Measurements from ENCODE around the gene TENM4.
"Not testable (repeated sequence)": the region's sequence is repeated elsewhere in the genome, so short reads cannot be mapped to it uniquely, and the experiment has no call there.

TENM4 gene

DNA sequence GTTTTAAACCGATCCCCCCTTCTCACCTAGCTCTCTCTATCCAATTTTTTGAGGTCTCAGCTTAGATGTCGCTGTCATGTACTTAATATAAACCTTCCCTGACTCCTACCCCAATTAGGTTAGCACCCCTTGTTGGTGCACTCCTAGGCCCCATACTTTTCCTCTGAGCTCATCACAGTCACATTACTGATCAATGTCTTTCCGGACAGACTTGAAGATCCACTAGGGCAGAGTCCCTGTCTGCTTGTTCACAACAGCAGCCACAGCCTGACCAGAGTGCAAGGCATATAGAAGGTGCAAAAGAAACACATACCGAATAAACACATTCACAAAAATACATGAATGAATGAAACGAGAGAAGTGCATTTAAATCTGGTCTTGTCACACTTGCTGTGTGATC is 605.2 kb downstream of the TENM4 start:
- no peak overlapping the region for H2AFZ ChIP-seq (ENCODE audit: low read length, unreplicated experiment)
- H3K79me2 ChIP-seq (ENCODE audit: control insufficient read depth, insufficient read depth, low read length, unreplicated experiment): no peaks in the 10 kb centered on the region
- no peak overlapping the region for H3K27ac ChIP-seq (ENCODE audit: low read depth, low read length)
- no peaks in the 10 kb centered on the region for H3K36me3 ChIP-seq (ENCODE audit: insufficient read depth, low read length)
- no peaks in the 10 kb centered on the region for H3K27me3 ChIP-seq (ENCODE audit: insufficient read depth, low read length)
- H3K4me3 ChIP-seq (ENCODE audit: low read depth, low read length): no peak overlapping the region
- no peaks in the 10 kb centered on the region for H3K4me1 ChIP-seq (ENCODE audit: control insufficient read depth, insufficient read depth, low read length, unreplicated experiment)

DNA sequence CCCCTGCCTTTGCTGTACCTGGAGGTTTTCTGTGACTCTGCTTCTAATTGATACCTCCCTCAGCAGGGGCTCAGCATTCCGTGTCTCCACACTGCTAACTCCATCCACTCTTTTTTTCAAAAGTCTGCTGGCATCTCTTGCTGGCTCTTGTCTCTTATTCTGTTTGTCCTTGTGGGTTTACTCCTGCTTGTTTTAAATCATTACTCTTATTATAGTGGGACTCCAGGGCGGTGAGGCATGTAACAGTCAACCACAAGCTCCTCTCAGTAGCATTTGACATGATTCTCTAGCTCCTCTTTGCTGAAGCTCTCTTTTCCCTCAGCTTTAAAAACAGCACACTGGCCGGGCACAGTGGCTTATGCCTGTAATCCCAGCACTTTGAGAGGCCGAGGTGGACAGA is 605.9 kb downstream of the TENM4 start:
- H3K4me3 ChIP-seq (ENCODE audit: low read depth, low read length): no peak overlapping the region
- H3K27ac ChIP-seq (ENCODE audit: low read depth, low read length): no peak overlapping the region
- no peaks in the 10 kb centered on the region for H3K4me1 ChIP-seq (ENCODE audit: control insufficient read depth, insufficient read depth, low read length, unreplicated experiment)
- no peaks in the 10 kb centered on the region for H3K36me3 ChIP-seq (ENCODE audit: insufficient read depth, low read length)
- H3K79me2 ChIP-seq (ENCODE audit: control insufficient read depth, insufficient read depth, low read length, unreplicated experiment): no peaks in the 10 kb centered on the region
- no peak overlapping the region for H2AFZ ChIP-seq (ENCODE audit: low read length, unreplicated experiment)
- H3K27me3 ChIP-seq (ENCODE audit: insufficient read depth, low read length): no peaks in the 10 kb centered on the region

DNA sequence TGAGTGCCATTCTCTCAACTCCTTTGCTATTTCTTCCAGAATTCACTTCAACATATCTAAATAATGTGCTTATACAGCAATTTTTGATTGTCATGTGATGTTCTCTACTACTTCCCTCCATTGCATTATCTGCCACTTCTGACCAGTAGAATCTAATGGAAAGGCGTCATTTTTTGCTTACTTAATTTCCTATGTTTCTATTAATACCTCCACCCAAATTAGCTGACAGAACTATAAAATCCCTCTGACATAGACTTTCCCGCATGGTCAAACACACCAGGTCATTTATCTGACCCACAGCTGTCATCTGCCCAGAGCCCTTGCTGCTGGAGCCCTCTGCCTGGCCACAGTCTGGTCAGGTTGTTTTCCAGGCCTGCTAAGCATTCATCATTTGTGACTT is 607.6 kb downstream of the TENM4 start:
- H3K4me1 ChIP-seq (ENCODE audit: control insufficient read depth, insufficient read depth, low read length, unreplicated experiment): no peaks in the 10 kb centered on the region
- H3K4me3 ChIP-seq (ENCODE audit: low read depth, low read length): no peak overlapping the region
- no peaks in the 10 kb centered on the region for H3K79me2 ChIP-seq (ENCODE audit: control insufficient read depth, insufficient read depth, low read length, unreplicated experiment)
- no peak overlapping the region for H3K27ac ChIP-seq (ENCODE audit: low read depth, low read length)
- H2AFZ ChIP-seq (ENCODE audit: low read length, unreplicated experiment): no peak overlapping the region
- no peaks in the 10 kb centered on the region for H3K36me3 ChIP-seq (ENCODE audit: insufficient read depth, low read length)
- no peaks in the 10 kb centered on the region for H3K27me3 ChIP-seq (ENCODE audit: insufficient read depth, low read length)

DNA sequence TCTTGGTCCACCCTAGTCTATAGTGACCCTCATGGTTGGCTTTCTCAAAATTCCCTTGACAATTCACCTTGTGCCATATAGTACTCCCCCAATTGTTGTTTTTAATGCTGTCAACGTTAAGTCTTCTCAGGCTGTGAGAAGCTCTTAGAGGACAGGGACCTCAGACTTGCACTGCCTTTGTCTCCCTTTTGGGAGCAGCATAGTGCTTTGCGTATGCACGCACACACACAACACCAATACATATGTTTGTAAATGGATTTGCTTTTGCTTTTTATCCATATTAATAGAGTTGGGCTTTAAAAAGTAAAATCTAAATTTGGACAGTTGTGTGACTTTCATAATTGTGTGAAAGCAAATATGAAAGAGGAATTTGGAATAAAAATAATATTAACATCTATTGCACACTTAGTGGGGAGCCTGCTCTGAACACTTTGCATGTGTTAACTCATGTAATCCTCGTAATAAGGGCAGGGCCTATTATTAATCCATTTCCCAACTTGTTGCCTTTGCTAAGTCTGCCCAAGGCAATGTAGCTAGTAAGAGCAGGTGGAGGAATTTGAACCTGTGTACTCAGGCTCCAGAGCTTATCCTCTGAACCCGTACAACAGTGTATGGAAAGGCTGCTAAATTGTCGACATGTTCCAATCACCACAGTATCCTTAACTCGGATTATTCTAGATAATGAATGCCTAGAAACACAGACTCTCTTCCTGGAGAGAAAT is 608.4 kb downstream of the TENM4 start:
- Histone ChIP-seq H3K4me3 (ENCODE audit: low read depth, low read length) (no peak overlapping the region), H2AFZ (ENCODE audit: low read length, unreplicated experiment) (no peak overlapping the region), H3K36me3 (ENCODE audit: insufficient read depth, low read length) (no peaks in the 10 kb centered on the region), H3K79me2 (ENCODE audit: control insufficient read depth, insufficient read depth, low read length, unreplicated experiment) (no peaks in the 10 kb centered on the region), H3K4me1 (ENCODE audit: control insufficient read depth, insufficient read depth, low read length, unreplicated experiment) (no peaks in the 10 kb centered on the region), H3K27me3 (ENCODE audit: insufficient read depth, low read length) (no peaks in the 10 kb centered on the region), H3K27ac (ENCODE audit: low read depth, low read length) (no peak overlapping the region)

DNA sequence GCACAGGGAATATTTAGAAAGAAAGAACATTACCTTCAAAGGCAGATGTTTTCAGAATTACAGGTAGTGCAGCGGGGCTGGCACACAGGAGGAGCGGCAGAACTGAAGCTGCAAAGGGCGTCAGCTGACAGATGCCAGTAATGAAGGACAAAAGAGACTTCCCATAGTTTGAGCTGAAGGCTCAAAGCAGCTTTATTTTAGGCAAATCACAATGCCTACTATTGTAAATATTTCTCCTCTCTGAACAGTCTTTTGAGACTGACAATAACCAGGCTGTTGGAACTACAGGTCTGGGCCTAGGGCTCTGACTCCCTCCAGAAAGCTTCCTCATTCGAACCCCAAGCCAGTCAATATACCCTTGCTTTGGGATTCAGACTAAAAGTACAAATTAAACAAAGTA is 609.3 kb downstream of the TENM4 start:
- H3K4me3 ChIP-seq (ENCODE audit: low read depth, low read length): no peak overlapping the region
- H3K36me3 ChIP-seq (ENCODE audit: insufficient read depth, low read length): no peaks in the 10 kb centered on the region
- H3K27me3 ChIP-seq (ENCODE audit: insufficient read depth, low read length): no peaks in the 10 kb centered on the region
- no peaks in the 10 kb centered on the region for H3K79me2 ChIP-seq (ENCODE audit: control insufficient read depth, insufficient read depth, low read length, unreplicated experiment)
- H3K4me1 ChIP-seq (ENCODE audit: control insufficient read depth, insufficient read depth, low read length, unreplicated experiment): no peaks in the 10 kb centered on the region
- no peak overlapping the region for H2AFZ ChIP-seq (ENCODE audit: low read length, unreplicated experiment)
- H3K27ac ChIP-seq (ENCODE audit: low read depth, low read length): no peak overlapping the region

DNA sequence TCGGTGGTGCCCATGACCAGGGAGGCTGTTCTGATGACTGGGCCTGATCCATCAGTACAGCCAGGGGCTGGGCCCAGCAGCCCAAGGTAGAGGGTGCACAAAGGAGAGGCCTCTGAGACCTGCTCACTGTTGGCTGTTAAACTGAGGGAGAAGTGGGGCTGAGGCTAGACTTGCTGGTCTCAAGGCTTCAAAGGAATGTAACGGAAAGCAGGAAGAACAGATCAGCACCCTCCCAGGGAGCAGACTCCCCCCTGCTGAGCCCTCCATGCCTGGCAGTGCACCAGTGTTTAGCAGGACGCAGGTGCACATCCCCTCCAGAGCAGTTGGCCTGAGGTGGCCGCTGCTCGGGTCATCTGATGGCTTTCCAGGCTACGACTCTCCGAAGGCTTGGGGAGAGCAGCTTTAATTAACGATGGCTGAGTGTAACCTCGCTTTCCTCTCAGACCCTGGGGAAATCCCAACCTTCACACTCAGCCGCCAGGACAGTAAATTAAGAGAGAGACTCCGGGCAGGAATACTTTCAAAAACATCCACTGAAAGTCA is 610.5 kb downstream of the TENM4 start:
- no peak overlapping the region for H3K4me3 ChIP-seq (ENCODE audit: low read depth, low read length)
- H2AFZ ChIP-seq (ENCODE audit: low read length, unreplicated experiment): no peak overlapping the region
- no peaks in the 10 kb centered on the region for H3K36me3 ChIP-seq (ENCODE audit: insufficient read depth, low read length)
- H3K27ac ChIP-seq (ENCODE audit: low read depth, low read length): no peak overlapping the region
- no peaks in the 10 kb centered on the region for H3K79me2 ChIP-seq (ENCODE audit: control insufficient read depth, insufficient read depth, low read length, unreplicated experiment)
- no peaks in the 10 kb centered on the region for H3K4me1 ChIP-seq (ENCODE audit: control insufficient read depth, insufficient read depth, low read length, unreplicated experiment)
- no peaks in the 10 kb centered on the region for H3K27me3 ChIP-seq (ENCODE audit: insufficient read depth, low read length)

DNA sequence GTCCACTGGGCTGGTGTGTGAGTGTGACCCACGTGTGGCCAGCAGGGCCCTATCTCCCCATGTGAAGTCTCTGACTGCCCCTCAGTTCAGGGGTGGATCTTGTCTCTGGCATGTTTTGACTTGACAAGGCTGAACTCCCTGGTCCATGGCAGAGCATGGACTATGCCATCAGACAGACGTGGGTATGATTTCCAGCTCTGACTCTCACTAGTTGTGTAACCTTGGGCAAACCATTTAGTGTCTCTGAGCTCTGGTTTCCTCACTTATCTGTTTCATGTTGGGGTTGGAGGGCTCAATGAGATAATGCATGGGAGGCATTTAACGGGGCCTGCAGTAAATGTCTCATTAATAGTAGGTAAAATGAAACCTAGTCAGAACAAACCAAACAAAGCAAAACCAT is 611.7 kb downstream of the TENM4 start:
- Histone ChIP-seq H2AFZ (ENCODE audit: low read length, unreplicated experiment) (no peak overlapping the region), H3K4me3 (ENCODE audit: low read depth, low read length) (no peak overlapping the region), H3K79me2 (ENCODE audit: control insufficient read depth, insufficient read depth, low read length, unreplicated experiment) (no peaks in the 10 kb centered on the region), H3K27me3 (ENCODE audit: insufficient read depth, low read length) (no peaks in the 10 kb centered on the region), H3K36me3 (ENCODE audit: insufficient read depth, low read length) (no peaks in the 10 kb centered on the region), H3K27ac (ENCODE audit: low read depth, low read length) (no peak overlapping the region), H3K4me1 (ENCODE audit: control insufficient read depth, insufficient read depth, low read length, unreplicated experiment) (no peaks in the 10 kb centered on the region)

DNA sequence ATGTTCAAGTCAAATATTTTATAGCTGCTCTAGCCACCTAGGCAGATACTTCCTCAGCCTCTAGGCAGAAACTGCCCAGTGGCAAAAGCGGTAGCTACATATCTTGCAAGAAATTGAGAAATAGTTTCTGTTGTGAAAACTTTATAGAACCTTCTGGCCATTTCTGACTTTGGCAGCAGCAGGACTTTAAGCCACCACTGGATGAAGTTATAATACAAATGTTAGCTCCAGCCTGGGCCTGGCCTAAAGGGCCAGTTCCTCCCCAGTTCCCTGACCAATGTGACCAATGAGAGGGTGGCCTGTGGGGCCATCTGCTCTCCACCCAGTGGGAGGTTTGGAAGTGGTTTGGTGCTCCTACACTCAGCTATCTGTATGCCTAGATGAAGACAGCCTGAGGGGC is 612.2 kb downstream of the TENM4 start:
- Histone ChIP-seq H2AFZ (ENCODE audit: low read length, unreplicated experiment) (no peak overlapping the region), H3K36me3 (ENCODE audit: insufficient read depth, low read length) (no peaks in the 10 kb centered on the region), H3K4me3 (ENCODE audit: low read depth, low read length) (no peak overlapping the region), H3K4me1 (ENCODE audit: control insufficient read depth, insufficient read depth, low read length, unreplicated experiment) (no peaks in the 10 kb centered on the region), H3K79me2 (ENCODE audit: control insufficient read depth, insufficient read depth, low read length, unreplicated experiment) (no peaks in the 10 kb centered on the region), H3K27ac (ENCODE audit: low read depth, low read length) (no peak overlapping the region), H3K27me3 (ENCODE audit: insufficient read depth, low read length) (no peaks in the 10 kb centered on the region)

DNA sequence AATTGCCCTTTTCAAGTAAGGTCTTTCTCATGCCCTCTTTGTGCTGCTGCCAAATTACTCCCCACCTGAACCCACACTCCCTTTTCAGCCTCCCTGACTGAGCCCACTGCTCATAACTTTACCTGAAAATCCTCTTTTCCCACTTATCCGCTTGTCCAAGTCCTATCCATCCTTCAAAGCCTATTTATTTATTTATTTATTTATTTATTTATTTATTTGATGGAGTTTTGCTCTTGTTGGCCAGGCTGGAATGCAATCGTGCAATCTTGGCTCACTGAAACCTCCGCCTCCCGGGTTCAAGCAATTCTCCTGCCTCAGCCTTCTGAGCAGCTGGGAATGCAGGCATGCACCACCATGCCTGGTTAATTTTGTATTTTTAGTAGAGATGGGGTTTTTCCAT is 613.5 kb downstream of the TENM4 start:
- H3K4me1 ChIP-seq (ENCODE audit: control insufficient read depth, insufficient read depth, low read length, unreplicated experiment); H3K79me2 ChIP-seq (ENCODE audit: control insufficient read depth, insufficient read depth, low read length, unreplicated experiment); H3K27me3 ChIP-seq (ENCODE audit: insufficient read depth, low read length); H3K4me3 ChIP-seq (ENCODE audit: low read depth, low read length); H3K27ac ChIP-seq (ENCODE audit: low read depth, low read length); H3K36me3 ChIP-seq (ENCODE audit: insufficient read depth, low read length); H2AFZ ChIP-seq (ENCODE audit: low read length, unreplicated experiment): not testable (repeated sequence)

DNA sequence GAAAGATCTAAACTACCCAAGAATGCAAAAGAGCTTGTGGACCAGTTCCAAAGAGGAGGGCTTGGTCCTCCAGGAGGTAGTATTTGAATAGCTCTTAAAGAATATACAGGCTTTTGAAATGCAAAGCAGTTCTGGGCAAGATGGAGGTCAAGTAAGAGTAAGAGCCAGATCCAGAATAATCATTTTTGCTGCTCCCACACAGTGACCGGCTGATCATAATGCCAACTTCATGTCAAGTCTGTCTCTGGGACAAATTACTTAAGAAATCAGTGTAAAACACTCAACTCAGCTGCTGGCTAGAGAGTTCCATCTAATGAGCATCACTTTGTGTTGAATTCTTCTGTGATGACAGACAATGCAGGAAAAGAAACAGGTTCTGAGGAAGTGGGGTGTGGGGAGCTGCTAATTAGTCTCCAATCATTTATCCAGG is 615.2 kb downstream of the TENM4 start:
- no peaks in the 10 kb centered on the region for H3K36me3 ChIP-seq (ENCODE audit: insufficient read depth, low read length)
- H3K27me3 ChIP-seq (ENCODE audit: insufficient read depth, low read length): no peaks in the 10 kb centered on the region
- no peak overlapping the region for H3K4me3 ChIP-seq (ENCODE audit: low read depth, low read length)
- H3K27ac ChIP-seq (ENCODE audit: low read depth, low read length): no peak overlapping the region
- no peaks in the 10 kb centered on the region for H3K79me2 ChIP-seq (ENCODE audit: control insufficient read depth, insufficient read depth, low read length, unreplicated experiment)
- H2AFZ ChIP-seq (ENCODE audit: low read length, unreplicated experiment): no peak overlapping the region
- no peaks in the 10 kb centered on the region for H3K4me1 ChIP-seq (ENCODE audit: control insufficient read depth, insufficient read depth, low read length, unreplicated experiment)

DNA sequence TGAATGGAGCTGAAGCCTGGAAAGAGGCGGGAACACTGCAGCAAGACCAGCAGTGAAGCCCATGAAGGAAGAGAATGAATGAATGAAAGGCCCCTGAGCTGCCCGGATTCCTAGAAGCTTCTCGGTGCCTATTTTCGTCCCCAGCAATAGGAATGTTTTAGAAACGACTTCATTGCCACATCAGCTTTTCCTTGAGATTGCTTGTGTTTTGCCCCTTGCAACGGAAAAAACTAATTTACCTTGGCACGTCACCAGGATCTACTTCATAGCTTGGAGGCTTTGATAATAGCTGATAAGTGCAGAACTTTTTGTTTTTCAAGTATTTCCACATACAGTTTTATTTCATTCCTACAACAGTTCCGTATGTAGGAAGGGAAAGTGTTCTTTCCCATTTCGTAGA is 617.2 kb downstream of the TENM4 start:
- no peaks in the 10 kb centered on the region for H3K4me1 ChIP-seq (ENCODE audit: control insufficient read depth, insufficient read depth, low read length, unreplicated experiment)
- no peak overlapping the region for H3K27ac ChIP-seq (ENCODE audit: low read depth, low read length)
- no peak overlapping the region for H2AFZ ChIP-seq (ENCODE audit: low read length, unreplicated experiment)
- no peak overlapping the region for H3K4me3 ChIP-seq (ENCODE audit: low read depth, low read length)
- H3K27me3 ChIP-seq (ENCODE audit: insufficient read depth, low read length): no peaks in the 10 kb centered on the region
- no peaks in the 10 kb centered on the region for H3K79me2 ChIP-seq (ENCODE audit: control insufficient read depth, insufficient read depth, low read length, unreplicated experiment)
- H3K36me3 ChIP-seq (ENCODE audit: insufficient read depth, low read length): no peaks in the 10 kb centered on the region
